T-helper 9 cell (primary cell): Measurements from ENCODE around the gene FTCDNL1.

Experiments used
- DNase-seq: peaks from one replicate; pipeline ENCODE4 v3.0.0-alpha.2; 2020

FTCDNL1 gene

GRCh38 chr2:199841409-199841808 is 9.6 kb downstream of the FTCDNL1 start:
- no peak for DNase-seq

GRCh38 chr2:199838399-199838798 is 12.6 kb downstream of the FTCDNL1 start:
- no peak for DNase-seq

- DNase-seq, result no peak
Observed at GRCh38 chr2:199836943-199837342, 14.0 kb downstream of the FTCDNL1 start.

GRCh38 chr2:199833525-199833924 is 17.5 kb downstream of the FTCDNL1 start:
- DNase-seq, result no peak

GRCh38 chr2:199830531-199830930 is 20.5 kb downstream of the FTCDNL1 start:
- no peak for DNase-seq

GRCh38 chr2:199829628-199830027 is 21.4 kb downstream of the FTCDNL1 start:
- no peak for DNase-seq

GRCh38 chr2:199819746-199820145 is 31.2 kb downstream of the FTCDNL1 start:
- DNase-seq, result no peak

GRCh38 chr2:199818754-199819153 is 32.2 kb downstream of the FTCDNL1 start:
- no peak for DNase-seq

GRCh38 chr2:199818026-199818425 is 33.0 kb downstream of the FTCDNL1 start:
- no peak for DNase-seq

- DNase-seq, result no peak
Observed at GRCh38 chr2:199814817-199815211, 36.2 kb downstream of the FTCDNL1 start.

GRCh38 chr2:199814101-199814816 is 36.7 kb downstream of the FTCDNL1 start:
- no peak for DNase-seq

GRCh38 chr2:199812493-199812892 is 38.5 kb downstream of the FTCDNL1 start:
- DNase-seq, result no peak

- no peak for DNase-seq
Observed at GRCh38 chr2:199811346-199811745, 39.6 kb downstream of the FTCDNL1 start.

- DNase-seq, result no peak
Observed at GRCh38 chr2:199810422-199811171, 40.4 kb downstream of the FTCDNL1 start.

GRCh38 chr2:199807966-199808365 is 43.0 kb downstream of the FTCDNL1 start:
- no peak for DNase-seq

GRCh38 chr2:199806179-199806578 is 44.8 kb downstream of the FTCDNL1 start:
- no peak for DNase-seq

GRCh38 chr2:199804831-199805230 is 46.2 kb downstream of the FTCDNL1 start:
- no peak for DNase-seq

GRCh38 chr2:199798831-199799580 is 52.0 kb downstream of the FTCDNL1 start:
- no peak for DNase-seq

GRCh38 chr2:199797431-199798403 is 53.3 kb downstream of the FTCDNL1 start:
- no peak for DNase-seq

GRCh38 chr2:199792381-199792780 is 58.6 kb downstream of the FTCDNL1 start:
- no peak for DNase-seq

- no peak for DNase-seq
Observed at GRCh38 chr2:199791326-199791725, 59.7 kb downstream of the FTCDNL1 start.

- no peak for DNase-seq
Observed at GRCh38 chr2:199784512-199784911, 66.5 kb downstream of the FTCDNL1 start.
